Neural progenitor cell (in vitro differentiated cells): ENCODE measurements around the gene POMZP3.
"Not testable (repeated sequence)": the region's sequence is repeated elsewhere in the genome, so short reads cannot be mapped to it uniquely, and the experiment has no call there.

Experiments
- EZH2phosphoT487 ChIP-seq: fragments of 200-600 bp; sonication (generic); IDR thresholded peaks from 2 replicates; pipeline ENCODE4 v1.6.1; 2017; ENCODE audit warnings: antibody characterized with exemption
- TF ChIP-seq, protein P1 (sequence below): fragments of 200-600 bp; sonication (generic); IDR thresholded peaks from 2 replicates; pipeline ENCODE4 v1.5.1; 2017; ENCODE audit warnings: antibody characterized with exemption, mild to moderate bottlenecking

DNA sequence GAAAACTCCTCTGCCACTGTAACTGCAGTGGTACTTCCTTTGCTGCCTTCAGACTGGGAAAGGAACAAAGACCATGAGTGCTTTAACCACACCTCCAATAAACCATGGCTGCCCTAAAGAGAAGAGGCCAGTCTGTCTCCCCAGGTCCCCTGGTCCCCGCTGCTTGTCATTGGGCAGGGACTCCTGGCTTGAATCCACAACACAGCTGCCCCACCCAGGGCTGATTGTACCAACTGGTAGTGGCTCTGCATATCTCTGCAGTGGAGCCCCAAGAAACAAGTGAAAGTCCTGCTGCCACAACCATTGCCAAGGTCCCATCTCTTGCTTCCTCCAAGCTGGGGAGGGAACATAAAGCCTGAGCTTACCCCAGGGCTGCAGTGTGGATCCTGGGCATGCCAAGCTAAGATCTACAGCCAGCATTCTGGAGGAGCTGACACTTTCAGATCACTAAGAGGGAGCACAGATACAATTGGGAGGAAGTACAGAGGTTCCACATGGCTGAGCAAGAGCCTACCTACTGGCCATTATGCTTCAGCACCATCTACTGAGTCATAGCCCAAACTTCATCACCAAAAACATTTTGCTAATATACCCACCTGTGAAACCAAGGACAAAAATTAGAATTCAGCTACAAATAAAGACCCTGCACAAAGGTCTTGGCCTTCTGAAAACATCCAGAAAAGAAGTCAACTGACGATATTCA lies 35.3 kb downstream of the POMZP3 start:
- TF ChIP-seq, protein P1, sequence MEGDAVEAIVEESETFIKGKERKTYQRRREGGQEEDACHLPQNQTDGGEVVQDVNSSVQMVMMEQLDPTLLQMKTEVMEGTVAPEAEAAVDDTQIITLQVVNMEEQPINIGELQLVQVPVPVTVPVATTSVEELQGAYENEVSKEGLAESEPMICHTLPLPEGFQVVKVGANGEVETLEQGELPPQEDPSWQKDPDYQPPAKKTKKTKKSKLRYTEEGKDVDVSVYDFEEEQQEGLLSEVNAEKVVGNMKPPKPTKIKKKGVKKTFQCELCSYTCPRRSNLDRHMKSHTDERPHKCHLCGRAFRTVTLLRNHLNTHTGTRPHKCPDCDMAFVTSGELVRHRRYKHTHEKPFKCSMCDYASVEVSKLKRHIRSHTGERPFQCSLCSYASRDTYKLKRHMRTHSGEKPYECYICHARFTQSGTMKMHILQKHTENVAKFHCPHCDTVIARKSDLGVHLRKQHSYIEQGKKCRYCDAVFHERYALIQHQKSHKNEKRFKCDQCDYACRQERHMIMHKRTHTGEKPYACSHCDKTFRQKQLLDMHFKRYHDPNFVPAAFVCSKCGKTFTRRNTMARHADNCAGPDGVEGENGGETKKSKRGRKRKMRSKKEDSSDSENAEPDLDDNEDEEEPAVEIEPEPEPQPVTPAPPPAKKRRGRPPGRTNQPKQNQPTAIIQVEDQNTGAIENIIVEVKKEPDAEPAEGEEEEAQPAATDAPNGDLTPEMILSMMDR, result not testable (repeated sequence)
- TF ChIP-seq EZH2phosphoT487, result not testable (repeated sequence)
